EL (cell line): ENCODE results near the gene C1QB.
"Not testable (repeated sequence)": the region's sequence is repeated elsewhere in the genome, so short reads cannot be mapped to it uniquely, and the experiment has no call there.

Source experiments
- DNase-seq: peaks from one replicate; pipeline ENCODE4 v3.0.0-alpha.2; 2016

C1QB gene

DNA sequence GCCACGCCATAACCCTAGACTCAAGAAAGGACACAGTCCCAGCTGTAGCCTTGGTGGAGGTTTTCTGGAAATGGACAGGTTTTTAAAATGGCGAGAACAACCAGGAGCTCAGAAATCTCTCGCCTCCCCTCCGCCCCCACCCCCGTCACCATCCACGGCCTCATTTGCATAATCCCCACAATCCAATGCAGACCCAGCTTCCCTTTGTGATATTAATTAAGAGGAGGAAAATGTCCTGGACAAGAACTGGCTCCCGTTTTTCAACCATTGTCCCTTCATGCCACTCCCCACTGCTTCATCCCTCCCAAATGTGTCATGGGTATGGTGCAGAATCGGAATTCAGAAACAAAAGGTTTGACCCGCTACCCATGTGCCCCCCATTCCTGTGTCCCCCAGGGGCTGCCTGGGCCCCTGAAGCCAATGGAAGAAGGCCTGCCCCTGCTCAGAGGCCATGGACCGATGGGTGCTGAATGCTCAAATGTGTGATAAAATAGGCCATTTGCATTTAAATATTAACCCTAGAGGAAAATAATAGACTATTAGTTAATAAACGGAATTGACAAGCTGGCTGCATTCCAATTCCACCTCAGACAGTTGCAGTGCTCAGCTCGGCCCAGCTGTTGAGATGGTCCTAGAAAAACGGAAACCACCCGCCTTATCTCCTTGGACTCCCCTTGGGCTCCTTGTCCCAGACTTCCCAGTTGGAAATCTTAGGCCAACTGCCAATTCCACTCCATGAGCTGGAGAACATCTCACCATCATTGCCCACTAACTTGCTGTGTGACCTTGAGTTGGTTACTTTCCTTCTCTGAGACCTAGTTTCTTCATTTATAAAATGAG is 46.9 kb downstream of the C1QB start:
- DNase-seq = no peak

GRCh38 chr1:22702296-22703085 is 49.5 kb downstream of the C1QB start:
- no peak for DNase-seq

GRCh38 chr1:22704440-22705067 is 51.5 kb downstream of the C1QB start:
- peak; percentile 86 for DNase-seq

GRCh38 chr1:22705586-22705985 is 52.5 kb downstream of the C1QB start:
- no peak for DNase-seq

GRCh38 chr1:22706100-22706499 is 53.1 kb downstream of the C1QB start:
- not testable (repeated sequence) for DNase-seq

DNA sequence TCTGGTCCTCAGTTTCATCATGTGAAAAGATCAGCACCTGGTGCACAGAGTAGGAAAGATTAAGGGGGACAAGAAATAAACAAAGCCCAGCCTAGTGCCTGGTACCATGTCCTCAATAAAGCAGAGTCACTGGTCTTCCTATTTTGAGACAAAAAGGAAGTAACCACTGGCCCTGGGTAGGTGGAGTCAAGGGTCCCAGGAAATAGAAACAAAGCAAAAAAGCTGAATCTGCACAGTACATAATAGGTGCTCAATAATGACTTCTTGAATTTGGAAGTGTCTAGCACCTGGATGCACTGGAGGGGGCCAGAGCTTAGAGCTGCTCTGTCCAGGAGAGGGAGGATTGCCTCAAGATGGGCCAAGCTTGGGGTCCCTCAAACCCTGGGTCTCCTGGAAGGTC is 55.7 kb downstream of the C1QB start:
- no peak for DNase-seq

- DNase-seq = peak; percentile 34
Measured at GRCh38 chr1:22709227-22709626, 56.2 kb downstream of the C1QB start.

GRCh38 chr1:22709891-22710700 is 57.1 kb downstream of the C1QB start:
- peak; percentile 68 for DNase-seq

- DNase-seq = peak; percentile 53
Measured at GRCh38 chr1:22710701-22711049, 57.6 kb downstream of the C1QB start, which contains the start of gene EPHB2. Gene EPHB2, plus strand, starts transcription at chr1:22710839. Its CDS starts 144 bp downstream, at chr1:22710983.

DNA sequence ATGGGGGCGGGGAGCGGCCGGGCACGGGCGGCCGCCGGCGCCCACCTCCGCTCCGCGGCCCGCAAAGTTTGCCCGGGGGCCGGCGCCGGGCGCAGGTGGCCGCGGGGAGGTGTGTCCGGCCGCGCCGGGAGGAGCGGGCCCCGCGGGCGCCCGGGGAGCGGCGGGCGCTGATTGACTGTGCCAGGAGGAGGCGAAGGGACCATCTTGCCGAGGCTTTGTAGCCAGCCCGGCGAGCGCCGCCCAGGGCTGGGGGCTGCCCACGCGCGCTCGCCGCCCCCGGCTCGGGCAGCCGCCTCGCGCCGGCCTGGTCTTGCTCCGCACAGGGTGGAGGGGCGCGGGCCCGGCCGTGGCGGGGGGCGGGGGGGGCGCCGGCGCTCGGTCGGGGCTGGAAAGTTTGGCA is 58.0 kb downstream of the C1QB start:
- DNase-seq = no peak
